HG03064 (cell line): ENCODE results near the gene SDE2.
"Not testable (repeated sequence)": the region's sequence is repeated elsewhere in the genome, so short reads cannot be mapped to it uniquely, and the experiment has no call there.

Experiments
- ATAC-seq: cut with Tn5 transposase; IDR thresholded peaks from one replicate; pipeline ENCODE4 v1.9.1; 2021; ENCODE audit warnings: low read depth; ENCODE audit not compliant: unreplicated experiment

SDE2 gene

DNA sequence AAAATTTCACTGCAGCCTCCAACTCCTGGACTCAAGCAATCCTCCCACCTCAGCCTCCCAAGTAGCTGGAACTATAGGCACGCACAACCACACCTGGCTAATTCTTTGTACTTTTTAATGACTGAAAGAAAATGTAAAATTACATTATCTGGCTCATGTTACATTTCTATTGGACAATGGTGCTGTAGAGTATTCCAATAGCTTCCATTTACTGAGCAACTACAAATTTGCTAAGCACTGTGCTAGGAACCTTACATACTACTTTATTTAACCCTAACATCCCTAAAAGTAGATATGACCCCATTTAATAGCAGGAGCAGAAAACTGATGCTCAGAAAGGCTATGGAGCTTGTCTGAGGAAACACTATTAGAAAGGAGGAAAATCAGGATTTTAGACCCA lies 19.7 kb downstream of the SDE2 start:
- ATAC-seq: no peak

DNA sequence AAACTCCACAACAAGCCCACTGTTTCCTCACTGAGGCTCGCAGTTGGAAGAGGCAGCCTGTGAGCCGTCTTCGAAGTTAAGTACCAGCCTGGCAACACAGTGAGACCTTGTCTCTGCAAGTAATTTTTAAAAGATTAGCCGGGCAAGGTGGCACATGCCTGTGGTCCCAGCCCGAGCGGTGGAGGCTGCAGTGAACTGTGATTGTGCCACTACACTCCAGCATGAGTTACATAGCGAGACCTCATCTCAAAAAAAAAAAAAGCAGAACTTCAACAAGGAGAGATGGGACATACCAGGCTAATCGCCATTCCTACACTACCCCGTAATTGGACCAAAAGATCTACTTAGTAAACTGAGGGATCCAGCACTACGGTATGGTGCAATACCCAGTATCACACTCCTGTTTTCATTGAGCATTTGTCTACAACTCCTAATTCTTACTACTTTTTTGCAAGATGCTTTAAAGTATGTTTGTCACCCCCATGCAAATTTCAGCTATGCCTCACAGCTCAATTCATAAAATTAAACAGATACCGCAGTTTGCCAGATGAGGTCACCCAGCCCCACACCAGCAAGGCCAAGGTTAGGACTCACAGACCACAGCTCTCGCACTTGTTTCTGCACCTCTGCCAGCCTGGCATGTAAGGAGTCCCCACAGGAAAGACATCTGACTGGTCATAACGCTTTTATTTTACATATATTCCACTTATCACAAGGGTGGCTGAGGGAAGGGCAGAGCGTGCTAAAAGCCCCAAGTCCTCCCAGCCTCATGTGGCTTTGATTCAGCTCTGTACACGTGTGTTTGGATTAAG lies 21.0 kb downstream of the SDE2 start:
- ATAC-seq: peak; percentile 85

DNA sequence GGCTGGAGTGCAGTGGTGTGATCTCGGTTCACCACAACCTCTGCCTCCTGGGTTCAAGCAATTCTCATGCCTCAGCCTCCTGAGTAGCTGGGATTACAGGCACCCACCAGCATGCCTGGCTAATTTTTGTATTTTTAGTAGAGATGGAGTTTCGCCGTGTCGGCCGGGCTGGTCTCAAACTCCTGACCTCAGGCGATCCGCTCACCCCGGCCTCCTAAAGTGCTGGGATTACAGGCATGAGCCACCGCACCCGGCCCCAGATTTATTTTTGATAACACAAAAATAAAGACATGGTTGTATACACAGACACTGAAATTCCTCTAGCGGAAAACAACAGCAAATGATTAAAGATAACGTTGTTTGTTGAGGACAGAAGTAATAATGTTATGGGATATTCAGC lies 24.0 kb downstream of the SDE2 start:
- not testable (repeated sequence) for ATAC-seq

DNA sequence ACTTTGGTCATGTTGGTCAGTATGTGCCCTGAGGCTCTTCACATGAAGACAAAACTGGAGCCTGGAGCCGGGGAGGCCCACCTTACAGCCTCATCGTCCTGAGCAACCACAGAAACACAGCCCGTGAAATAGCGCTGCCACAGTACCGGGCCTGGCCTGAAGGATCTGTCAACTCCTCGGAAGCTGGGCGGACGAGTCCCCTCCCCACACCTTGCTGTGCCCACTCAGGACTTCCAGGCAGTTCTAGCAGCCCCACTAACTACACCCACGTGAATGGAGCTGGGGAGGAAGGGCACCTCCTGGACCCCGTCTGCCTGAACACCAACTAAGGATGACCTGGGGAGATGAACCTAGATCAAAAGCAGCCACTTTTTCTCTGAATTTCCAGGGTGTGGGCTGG lies 24.7 kb downstream of the SDE2 start:
- no peak for ATAC-seq

DNA sequence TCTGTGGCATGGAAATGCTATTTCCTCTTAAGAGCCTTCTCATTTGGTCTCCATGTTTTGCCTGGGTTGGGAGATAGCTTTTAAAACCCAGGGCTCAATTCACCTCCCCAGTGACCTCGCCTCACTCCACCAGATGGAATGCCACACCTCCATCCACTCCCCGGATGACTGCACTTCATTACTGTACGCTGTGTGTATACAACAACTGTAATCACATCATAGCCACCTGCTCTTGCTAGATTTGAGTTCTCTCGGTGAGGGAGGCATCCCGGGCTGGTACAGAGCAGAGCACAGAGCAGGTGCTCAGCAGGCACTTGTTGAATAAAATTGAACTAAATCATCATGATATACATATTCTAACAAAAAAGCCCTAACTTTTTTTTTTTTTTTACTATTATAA lies 26.0 kb downstream of the SDE2 start:
- ATAC-seq: no peak

DNA sequence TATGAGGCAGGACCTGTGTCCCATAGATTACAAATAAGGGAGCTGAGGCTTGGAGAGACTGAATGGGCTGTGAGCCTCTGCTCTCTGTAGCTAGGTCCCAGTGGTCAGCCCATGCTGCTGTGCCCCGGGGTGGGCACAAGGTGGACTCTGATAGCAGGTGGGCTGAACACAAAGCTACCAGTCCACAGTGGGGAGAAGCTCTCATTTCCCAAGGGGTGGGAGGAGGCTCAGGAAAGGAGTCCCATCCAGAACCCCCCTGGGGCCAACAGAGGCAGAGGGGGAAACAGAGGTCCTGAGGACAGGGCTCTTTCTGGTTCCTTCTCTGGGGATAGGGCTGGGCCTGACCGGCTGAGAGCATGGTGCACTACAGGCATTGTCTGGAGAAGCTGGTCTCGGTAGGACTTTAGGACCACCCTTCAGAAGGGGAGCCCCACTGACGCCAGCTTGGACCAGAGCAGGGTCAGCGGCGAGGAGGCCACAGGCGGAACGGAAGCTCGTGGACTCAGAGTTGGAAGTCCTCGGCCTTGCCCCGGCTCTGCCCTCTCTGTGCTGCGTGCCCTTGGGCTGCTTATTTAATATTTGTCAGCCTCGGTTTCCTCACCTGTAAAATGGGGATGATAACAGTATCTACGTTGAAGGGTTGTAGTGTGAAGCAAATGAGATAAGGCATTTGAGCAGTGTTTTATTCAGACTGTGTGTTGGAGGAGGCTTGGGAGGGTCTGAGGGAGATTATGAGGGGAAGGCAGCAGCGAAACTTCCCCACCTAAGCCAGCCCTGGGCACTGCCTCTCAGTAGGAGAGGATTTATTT lies 26.6 kb downstream of the SDE2 start:
- ATAC-seq: no peak

DNA sequence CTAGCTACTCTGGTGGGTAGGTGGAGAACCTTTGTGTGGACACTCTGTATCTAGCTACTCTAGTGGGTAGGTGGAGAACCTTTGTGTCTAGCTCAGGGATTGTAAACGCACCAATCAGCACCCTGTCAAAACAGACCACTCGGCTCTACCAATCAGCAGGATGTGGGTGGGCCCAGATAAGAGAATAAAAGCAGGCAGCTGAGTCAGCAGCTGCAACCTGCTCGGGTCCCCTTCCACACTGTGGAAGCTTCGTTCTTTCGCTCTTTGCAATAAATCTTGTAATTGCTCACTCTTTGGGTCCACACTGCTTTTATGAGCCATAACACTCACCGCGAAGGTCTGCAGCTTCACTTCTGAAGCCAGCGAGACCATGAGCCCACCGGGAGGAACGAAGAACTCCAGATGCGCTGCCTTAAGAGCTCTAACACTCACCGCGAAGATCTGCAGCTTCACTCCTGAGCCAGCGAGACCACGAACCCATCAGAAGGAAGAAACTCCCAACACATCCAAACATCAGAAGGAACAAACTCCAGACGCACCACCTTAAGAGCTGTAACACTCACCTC lies 28.5 kb downstream of the SDE2 start:
- not testable (repeated sequence) for ATAC-seq

DNA sequence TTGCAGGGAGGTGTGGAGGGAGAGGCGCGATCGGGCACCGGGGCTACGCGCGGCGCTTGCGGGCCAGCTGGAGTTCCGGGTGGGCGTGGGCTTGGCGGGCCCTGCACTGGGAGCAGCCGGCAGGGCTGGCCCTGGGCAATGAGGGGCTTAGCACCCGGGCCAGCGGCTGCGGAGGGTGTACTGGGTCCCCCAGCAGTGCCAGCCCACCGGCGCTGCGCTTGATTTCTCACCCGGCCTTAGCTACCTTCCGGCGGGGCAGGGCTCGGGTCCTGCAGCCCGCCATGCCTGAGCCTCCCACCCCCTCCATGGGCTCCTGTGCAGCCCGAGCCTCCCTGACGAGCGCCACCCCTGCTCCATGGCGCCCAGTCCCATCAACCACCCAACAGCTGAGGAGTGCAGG lies 29.4 kb downstream of the SDE2 start:
- ATAC-seq: not testable (repeated sequence)

DNA sequence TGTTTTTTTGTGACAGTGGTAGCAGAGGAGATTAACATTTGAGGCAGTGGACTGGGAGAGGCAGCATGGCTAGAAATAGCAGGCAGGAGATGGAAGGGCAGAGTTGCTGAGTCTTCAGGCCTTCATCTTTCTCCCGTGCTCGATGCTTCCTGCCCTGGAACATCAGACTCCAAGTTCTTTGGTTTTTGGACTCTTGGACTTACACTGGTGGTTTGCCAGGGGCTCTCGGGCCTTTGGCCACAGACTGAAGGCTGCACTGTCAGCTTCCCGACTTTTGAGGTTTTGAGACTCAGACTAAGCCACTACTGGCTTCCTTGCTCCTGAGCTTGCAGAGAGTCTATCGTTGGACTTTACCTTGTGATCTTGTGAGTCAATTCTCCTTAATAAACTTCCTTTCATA lies 33.9 kb downstream of the SDE2 start:
- no peak for ATAC-seq

DNA sequence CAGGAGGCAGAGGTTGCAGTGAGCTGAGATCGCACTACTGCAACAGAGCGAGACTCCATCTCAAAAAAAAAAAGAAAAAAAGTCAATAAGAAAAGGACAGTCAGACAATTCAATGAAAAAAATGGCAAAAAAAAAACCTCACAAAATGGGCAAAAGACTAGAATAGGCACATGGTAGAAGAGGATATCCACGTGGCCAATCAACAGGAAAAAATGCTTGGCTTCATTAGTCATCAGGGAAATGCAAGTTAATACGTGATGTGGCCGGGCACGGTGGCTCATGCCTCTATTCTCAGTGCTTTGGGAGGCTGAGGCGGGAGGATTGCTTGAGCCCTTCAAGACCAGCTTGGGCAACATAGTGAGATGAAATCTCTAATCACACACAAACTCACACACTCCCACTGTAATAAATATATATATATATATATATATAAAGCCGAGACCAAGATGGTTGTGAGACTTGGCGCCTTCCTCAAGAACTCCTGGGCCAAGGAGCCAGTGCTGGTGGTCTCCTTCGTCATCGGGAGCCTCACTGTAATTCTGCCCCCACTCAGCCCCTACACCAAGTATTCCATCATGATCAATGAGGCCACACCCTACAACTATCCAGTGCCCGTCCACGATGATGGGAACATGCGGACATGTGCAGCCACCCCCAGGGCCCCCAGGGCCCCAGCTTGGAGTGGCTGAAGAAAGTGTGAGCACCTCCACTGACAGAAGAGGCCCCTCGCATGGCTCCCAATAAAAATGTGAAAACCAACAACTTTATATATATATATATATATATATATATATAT lies 35.2 kb downstream of the SDE2 start:
- no peak for ATAC-seq

DNA sequence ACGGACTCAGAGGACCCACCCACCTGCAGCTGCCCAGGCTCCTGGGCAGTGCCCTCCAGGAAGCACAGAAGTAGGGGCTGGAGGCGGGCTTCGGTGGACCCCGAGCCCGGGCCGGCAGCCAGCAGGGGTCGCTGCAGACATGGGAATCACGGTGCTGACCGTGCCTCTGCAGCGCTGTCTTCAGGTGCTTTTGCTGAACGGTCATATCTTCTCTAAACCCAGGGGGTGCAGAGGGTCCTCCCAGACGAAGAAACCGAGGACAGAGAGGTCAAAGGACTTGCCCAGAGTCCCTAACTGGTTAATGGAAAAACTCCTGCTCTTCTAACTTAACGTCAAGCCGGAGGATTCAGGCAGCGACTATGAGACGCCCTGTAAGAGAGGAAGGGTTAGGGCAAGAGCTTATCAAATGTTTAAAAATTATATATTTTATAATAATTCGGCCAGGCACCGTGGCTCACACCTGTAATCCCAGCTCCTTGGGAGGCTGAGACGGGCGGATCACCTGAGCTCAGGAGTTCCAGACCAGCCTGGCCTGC lies 36.6 kb downstream of the SDE2 start:
- ATAC-seq: no peak

DNA sequence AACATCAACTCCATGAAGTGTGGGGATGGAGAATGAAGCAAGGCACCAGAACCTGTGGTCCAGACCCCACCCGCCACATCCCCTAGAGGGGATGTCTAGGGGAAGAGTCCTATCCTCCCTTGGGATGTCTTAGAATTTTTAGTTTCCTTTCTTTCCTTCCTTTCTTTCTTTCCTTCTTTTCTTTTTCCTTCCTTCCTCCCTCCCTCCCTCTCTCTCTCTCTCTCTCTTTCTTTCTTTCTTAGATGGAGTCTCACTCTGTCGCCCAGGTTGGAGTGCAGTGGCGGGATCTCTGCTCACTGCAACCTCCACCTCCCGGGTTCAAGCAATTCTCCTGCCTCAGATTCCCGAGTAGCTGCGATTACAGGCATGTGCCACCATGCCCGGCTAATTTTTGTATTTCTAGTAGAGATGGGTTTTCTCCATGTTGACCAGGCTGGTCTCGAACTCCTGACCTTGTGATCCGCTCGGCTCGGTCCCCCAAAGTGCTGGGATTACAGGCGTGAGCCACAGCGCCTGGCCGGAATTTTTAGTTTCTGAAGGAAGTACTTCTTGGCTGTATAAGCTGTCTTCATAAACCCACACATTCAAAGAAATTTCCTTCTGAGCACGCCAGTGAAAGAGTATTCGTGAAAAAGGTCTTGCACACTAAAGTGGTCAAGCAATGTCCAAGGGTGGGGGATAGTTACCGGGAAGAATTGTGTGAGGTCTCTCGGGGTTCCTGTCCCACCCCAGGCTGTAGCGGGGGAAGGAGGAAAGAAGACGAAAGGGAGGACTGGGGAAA lies 37.3 kb downstream of the SDE2 start:
- no peak for ATAC-seq

DNA sequence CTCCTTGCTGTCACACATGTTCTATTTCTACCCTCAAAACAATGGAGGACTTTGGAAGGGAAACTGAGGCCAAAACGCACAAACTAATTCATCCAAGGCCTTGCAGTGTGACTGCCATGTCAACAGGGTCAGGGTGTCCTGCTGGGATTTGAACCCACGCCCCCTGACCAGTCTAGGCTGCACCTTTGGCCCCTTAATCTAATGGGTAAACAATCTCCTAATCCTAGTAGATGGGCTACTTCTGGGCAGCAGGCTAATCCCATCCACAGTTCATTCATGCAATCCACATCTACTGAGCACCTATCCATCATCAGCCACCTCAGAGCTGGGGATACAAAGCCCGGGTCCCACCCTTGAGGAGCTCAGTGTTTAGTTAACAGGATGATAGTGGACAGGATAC lies 41.1 kb downstream of the SDE2 start:
- no peak for ATAC-seq

DNA sequence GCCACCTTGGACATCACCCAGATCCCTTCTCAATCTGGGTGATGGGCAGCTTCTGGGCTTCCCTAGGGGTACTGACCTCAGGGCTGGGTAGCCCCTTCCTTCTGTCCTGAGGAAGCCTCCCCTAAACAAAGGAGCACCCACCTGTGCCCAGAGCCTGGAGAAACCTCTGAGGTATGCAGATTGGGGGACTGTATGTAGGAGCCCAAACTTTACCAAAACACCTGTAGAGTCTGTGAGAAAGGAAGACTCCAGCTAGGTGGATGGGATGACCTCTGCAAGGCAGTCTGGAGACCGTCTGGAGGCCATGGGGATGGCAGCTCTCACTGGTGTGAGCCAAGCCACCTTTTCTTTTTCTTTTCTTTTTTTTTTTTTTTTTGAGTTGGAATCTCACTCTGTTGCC lies 44.4 kb downstream of the SDE2 start:
- no peak for ATAC-seq

DNA sequence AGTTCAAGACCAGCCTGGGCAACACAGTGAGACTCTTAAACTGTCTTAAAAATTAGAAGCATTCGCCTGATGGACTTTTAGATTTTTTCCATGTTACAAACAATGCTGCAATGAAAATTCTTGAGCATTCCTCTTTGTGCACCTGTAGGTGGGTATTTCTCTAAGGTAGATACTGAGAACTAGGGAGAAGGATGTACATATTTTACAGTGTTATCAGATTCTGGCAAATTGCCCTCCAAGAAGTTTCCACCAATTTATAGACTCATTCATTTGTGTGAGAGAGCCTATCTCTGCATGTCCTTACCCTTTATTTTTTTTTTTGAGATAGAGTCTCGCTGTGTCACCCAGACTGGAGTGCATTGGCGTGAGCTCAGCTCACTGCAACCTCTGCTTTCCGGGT lies 45.8 kb downstream of the SDE2 start:
- ATAC-seq: no peak

DNA sequence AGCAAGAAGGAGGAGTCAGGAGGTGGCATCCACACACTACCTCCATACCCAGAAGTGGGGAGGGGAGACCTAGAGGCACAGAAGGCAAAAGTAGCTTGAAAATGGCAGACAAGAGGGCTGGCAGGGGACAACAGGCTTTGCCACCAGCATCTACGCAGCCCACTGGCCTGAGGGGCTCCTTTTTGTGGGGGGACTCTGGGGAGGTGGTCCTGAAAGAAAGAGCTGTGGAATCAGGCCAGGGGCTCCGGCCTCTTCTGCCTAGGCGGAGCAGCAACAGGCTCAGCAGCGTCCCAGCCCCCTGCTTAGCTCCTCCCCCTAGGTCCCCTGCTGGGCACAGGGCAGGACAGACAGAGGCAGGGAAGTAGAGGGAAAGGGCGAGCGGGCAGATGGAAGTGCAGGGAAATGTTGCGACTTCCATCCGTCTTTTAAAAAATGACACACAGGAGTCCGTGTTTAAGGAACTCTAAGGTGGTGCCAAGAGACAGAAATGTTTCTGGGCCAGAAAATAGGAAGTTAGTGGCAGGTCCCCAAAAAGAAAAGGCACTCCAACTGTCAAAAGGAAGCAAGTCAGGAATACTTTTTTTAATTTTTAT lies 48.1 kb downstream of the SDE2 start:
- ATAC-seq: no peak

DNA sequence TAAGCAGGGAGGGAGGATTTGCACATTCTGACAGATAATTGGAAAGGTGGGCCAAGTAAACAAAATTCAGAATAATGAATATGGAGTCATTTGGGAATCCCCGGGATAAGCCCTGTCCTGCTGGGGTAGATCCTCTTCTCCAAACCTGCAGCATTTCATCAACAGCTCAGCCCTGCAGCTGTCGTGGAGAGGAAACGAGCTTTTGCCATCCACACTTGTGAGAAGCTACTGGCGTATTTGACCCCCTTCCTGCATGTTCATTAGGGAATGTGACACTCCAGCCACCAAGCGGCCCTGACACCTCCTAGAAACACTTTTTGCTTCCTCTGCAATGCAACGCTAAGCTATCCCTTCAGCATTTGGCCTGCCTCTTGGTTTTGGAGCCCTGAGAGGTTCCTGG lies 50.1 kb downstream of the SDE2 start:
- ATAC-seq: no peak

DNA sequence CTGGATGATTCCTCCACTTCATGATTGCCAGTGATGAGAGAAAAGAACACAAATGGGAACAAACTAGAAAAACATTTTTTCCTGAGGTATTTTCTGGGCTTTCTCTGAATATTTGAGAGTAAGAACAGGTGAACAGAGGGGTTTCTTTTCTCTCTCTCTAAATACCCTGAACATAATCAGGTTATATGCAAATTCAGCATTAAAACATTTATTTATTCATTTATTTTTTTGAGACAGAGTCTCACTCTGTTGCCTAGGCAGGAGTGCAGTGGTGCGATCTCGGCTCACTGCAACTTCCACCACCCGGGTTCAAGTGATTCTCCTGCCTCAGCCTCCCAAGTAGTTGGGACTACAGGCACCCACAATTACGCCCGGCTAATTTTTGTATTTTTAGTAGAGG lies 52.3 kb downstream of the SDE2 start:
- ATAC-seq: no peak

DNA sequence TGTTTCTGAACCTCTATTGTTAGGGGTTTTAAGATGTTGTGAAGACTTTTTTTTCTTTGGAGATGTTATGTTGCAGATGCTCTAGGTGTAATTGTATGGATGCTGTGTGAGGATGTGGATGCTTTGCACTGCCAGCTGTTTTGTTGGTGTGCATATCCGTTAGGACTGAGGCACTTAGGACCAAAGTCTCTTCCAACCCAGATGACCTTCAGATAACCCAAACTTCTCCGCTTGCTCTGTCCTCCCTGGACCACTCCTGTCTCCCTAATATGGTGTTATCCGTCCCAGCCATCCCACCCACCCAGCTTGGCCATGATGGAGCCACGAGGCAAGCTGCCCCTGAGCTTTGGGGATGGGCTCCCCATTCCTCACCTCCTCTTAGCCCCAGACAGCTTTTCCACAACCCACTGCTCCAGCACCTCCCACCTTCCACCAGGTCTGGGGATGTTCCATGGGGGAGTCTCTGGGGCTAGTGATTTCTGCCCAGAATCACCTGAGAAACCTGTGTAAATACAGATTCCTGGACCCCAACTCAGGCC lies 53.0 kb downstream of the SDE2 start:
- ATAC-seq: no peak
